H9 (cell line): ENCODE results near the gene CHST1. TPM values are rescaled to one million over a fixed set of nuclear protein-coding genes. Genes with fewer than 3 reads are reported as not detected.

Experiments used
- DNase-seq: peaks from one replicate; pipeline ENCODE4 v3.0.0-alpha.2; 2017
- H2AFZ ChIP-seq: one replicate; pipeline ENCODE4 v1.6.1; 2013; ENCODE audit warnings: mild to moderate bottlenecking, low read length, control low read depth, moderate library complexity
- H2AK5ac ChIP-seq: 2 replicates; pipeline ENCODE4 v1.6.1; 2013; ENCODE audit warnings: low read length, control low read depth, mixed read lengths; ENCODE audit not compliant: insufficient read length
- H2BK120ac ChIP-seq: one replicate; pipeline ENCODE4 v1.6.1; 2013; ENCODE audit warnings: low read depth, mild to moderate bottlenecking, low read length, control low read depth, inconsistent platforms; ENCODE audit not compliant: poor library complexity, severe bottlenecking
- H2BK12ac ChIP-seq: 2 replicates; pipeline ENCODE4 v1.6.1; 2013; ENCODE audit warnings: low read length, control low read depth, mixed read lengths, low read depth; ENCODE audit not compliant: insufficient read length
- H2BK15ac ChIP-seq: 2 replicates; pipeline ENCODE4 v1.6.1; 2013; ENCODE audit warnings: low read depth, low read length, control low read depth
- H2BK20ac ChIP-seq: one replicate; pipeline ENCODE4 v1.6.1; 2013; ENCODE audit warnings: low read depth, mild to moderate bottlenecking, low read length, control low read depth, inconsistent platforms; ENCODE audit not compliant: poor library complexity, severe bottlenecking
- H2BK5ac ChIP-seq: 2 replicates; pipeline ENCODE4 v1.6.1; 2013; ENCODE audit warnings: low read length, control low read depth, mixed read lengths; ENCODE audit not compliant: insufficient read length
- H3K14ac ChIP-seq: 2 replicates; pipeline ENCODE4 v1.6.1; 2013; ENCODE audit warnings: low read length, control low read depth; ENCODE audit not compliant: insufficient read depth
- H3K18ac ChIP-seq: 2 replicates; pipeline ENCODE4 v1.6.1; 2013; ENCODE audit warnings: low read depth, mild to moderate bottlenecking, mixed read lengths, low read length, control low read depth; ENCODE audit not compliant: insufficient read length
- H3K23ac ChIP-seq: 2 replicates; pipeline ENCODE4 v1.6.1; 2013; ENCODE audit warnings: low read length, control low read depth, mixed read lengths, low read depth; ENCODE audit not compliant: insufficient read length
- H3K23me2 ChIP-seq: 2 replicates; pipeline ENCODE4 v1.6.1; 2013; ENCODE audit warnings: low read depth, mild to moderate bottlenecking, mixed read lengths, low read length, control low read depth; ENCODE audit not compliant: insufficient read length, poor library complexity, severe bottlenecking
- H3K27ac ChIP-seq: 2 replicates; pipeline ENCODE4 v1.5.1; 2013; ENCODE audit warnings: low read length, control low read depth, mixed read lengths, low read depth; ENCODE audit not compliant: insufficient read length
- H3K27me3 ChIP-seq: 2 replicates; pipeline ENCODE4 v1.6.1; 2013; ENCODE audit warnings: low read length, control low read depth, inconsistent platforms; ENCODE audit not compliant: insufficient read depth
- H3K4ac ChIP-seq: 2 replicates; pipeline ENCODE4 v1.6.1; 2013; ENCODE audit warnings: low read depth, mild to moderate bottlenecking, control low read depth, inconsistent platforms, low read length, moderate library complexity
- H3K4me1 ChIP-seq: 2 replicates; pipeline ENCODE4 v1.6.1; 2013; ENCODE audit warnings: low read length, control low read depth, inconsistent platforms; ENCODE audit not compliant: insufficient read depth
- H3K4me2 ChIP-seq: 2 replicates; pipeline ENCODE4 v1.6.1; 2013; ENCODE audit warnings: low read length, control low read depth, mixed read lengths; ENCODE audit not compliant: insufficient read length, insufficient read depth
- H3K56ac ChIP-seq: 2 replicates; pipeline ENCODE4 v1.6.1; 2013; ENCODE audit warnings: low read depth, mild to moderate bottlenecking, mixed read lengths, low read length, control low read depth; ENCODE audit not compliant: insufficient read length
- H3K79me1 ChIP-seq: 2 replicates; pipeline ENCODE4 v1.6.1; 2013; ENCODE audit warnings: low read depth, mild to moderate bottlenecking, moderate library complexity, low read length, control low read depth, inconsistent platforms; ENCODE audit not compliant: insufficient read depth, poor library complexity, severe bottlenecking
- H3K79me2 ChIP-seq: 2 replicates; pipeline ENCODE4 v1.6.1; 2013; ENCODE audit warnings: low read length, control low read depth, inconsistent platforms; ENCODE audit not compliant: insufficient read depth
- H3K9ac ChIP-seq: 2 replicates; pipeline ENCODE4 v1.6.1; 2013; ENCODE audit warnings: low read length, control low read depth, mixed read lengths; ENCODE audit not compliant: insufficient read length; ENCODE audit errors: extremely low read depth
- H3K9me3 ChIP-seq: one replicate; pipeline ENCODE4 v1.6.1; 2013; ENCODE audit warnings: low read depth, low read length, inconsistent platforms; ENCODE audit not compliant: control insufficient read depth
- H3T11ph ChIP-seq: one replicate; pipeline ENCODE4 v1.6.1; 2013; ENCODE audit warnings: mild to moderate bottlenecking, low read length, control low read depth, inconsistent platforms
- H4K20me1 ChIP-seq: one replicate; pipeline ENCODE4 v1.6.1; 2013; ENCODE audit not compliant: control insufficient read depth, insufficient read length, insufficient read depth
- H4K5ac ChIP-seq: 2 replicates; pipeline ENCODE4 v1.6.1; 2013; ENCODE audit warnings: low read depth, mild to moderate bottlenecking, mixed read lengths, low read length, control low read depth; ENCODE audit not compliant: insufficient read length
- H4K8ac ChIP-seq: replicated peaks from 2 replicates; pipeline ENCODE4 v1.6.1; 2013; ENCODE audit warnings: low read length, control low read depth, mixed read lengths, low read depth; ENCODE audit not compliant: insufficient read length
- H4K91ac ChIP-seq: 2 replicates; pipeline ENCODE4 v1.6.1; 2013; ENCODE audit warnings: low read depth, mild to moderate bottlenecking, moderate library complexity, mixed read lengths, low read length, control low read depth; ENCODE audit not compliant: insufficient read length
- H3K27ac Mint-ChIP-seq, 3 experiments: 2 replicates in 2 of 3; 3 replicates in 1 of 3; pipeline ENCODE4 v1.8.0; 2020 to 2021; ENCODE audit warnings: mixed read lengths in 3 of 3, mild to moderate bottlenecking in 1 of 3, moderate library complexity in 1 of 3
- H3K27me3 Mint-ChIP-seq: 2 replicates; pipeline ENCODE4 v1.8.0; 2021; ENCODE audit warnings: low read depth, mild to moderate bottlenecking, moderate library complexity, mixed read lengths
- H3K36me3 Mint-ChIP-seq, 3 experiments: 2 replicates in 2 of 3; 3 replicates in 1 of 3; pipeline ENCODE4 v1.8.0; 2020 to 2021; ENCODE audit warnings: low read depth in 3 of 3, mixed read lengths in 3 of 3; ENCODE audit not compliant: insufficient read depth in 1 of 3
- H3K4me1 Mint-ChIP-seq, 2 experiments: 2 replicates each; pipeline ENCODE4 v1.8.0; 2020; ENCODE audit warnings: mixed read lengths in 2 of 2
- H3K4me3 Mint-ChIP-seq, 2 experiments: 2 replicates in 1 of 2; 3 replicates in 1 of 2; pipeline ENCODE4 v1.8.0; 2020 to 2021; ENCODE audit warnings: mild to moderate bottlenecking in 2 of 2, mixed read lengths in 2 of 2, moderate library complexity in 1 of 2
- H3K9me3 Mint-ChIP-seq, 2 experiments: 2 replicates in 1 of 2; 3 replicates in 1 of 2; pipeline ENCODE4 v1.8.0; 2020; ENCODE audit warnings: mild to moderate bottlenecking in 2 of 2, mixed read lengths in 2 of 2, moderate library complexity in 1 of 2
- CTCF ChIP-seq: fragments of 200-600 bp; sonication (generic); conservative IDR thresholded peaks from 3 replicates; pipeline ENCODE4 v1.8.0; 2021; ENCODE audit warnings: antibody characterized with exemption, mild to moderate bottlenecking
- WGBS: extraction: QIAGEN DNeasy Blood & Tissue Kit; methylation state at CpG from one replicate; pipeline ENCODE4 v1.1.7; 2013; ENCODE audit warnings: missing lambda C conversion rate, low lambda C conversion rate, mixed read lengths; ENCODE audit not compliant: insufficient read length; ENCODE audit errors: extremely low coverage; 5-methylcytosine and 5-hydroxymethylcytosine counted together
- total RNA-seq: library from RNA; stranded (reverse); gene quantifications from 2 replicates; pipeline ENCODE4 v1.2.1, GENCODE V29; 2021

Gene CHST1
- total RNA-seq, 1 experiment from 2014 or later: 0.57 TPM

GRCh38 chr11:45624095-45624494 is 41.3 kb downstream of the CHST1 start:
- no peaks in the 10 kb centered on the region for H3K4me1 ChIP-seq
- H4K91ac ChIP-seq: no peak overlapping the region
- H3K9ac ChIP-seq: no peak overlapping the region
- no peak overlapping the region for H3K27ac ChIP-seq
- no peak overlapping the region for H3K56ac ChIP-seq
- no peak overlapping the region for H3K4ac ChIP-seq
- H3K27me3 ChIP-seq: no peaks in the 10 kb centered on the region
- DNase-seq: no peak
- Mint-ChIP-seq H3K27ac (no peak overlapping the region), H3K27me3 (peaks cover 27% of the 10 kb centered on the region), H3K9me3 (peaks cover 16 to 30% of the 10 kb centered on the region in 2 experiments; a peak in 4 of 5 replicates), H3K4me1 (no peaks in the 10 kb centered on the region), H3K4me3 (no peak overlapping the region), H3K36me3 (peaks cover 2 to 10% (median 2%) of the 10 kb centered on the region in 3 experiments; a peak in 4 of 7 replicates)
- no peak overlapping the region for H2AK5ac ChIP-seq
- no peak overlapping the region for H2BK20ac ChIP-seq
- no peaks in the 10 kb centered on the region for H3K23me2 ChIP-seq
- H4K8ac ChIP-seq: no peak overlapping the region
- no peak overlapping the region for H3K23ac ChIP-seq
- H2BK120ac ChIP-seq: no peak overlapping the region
- no peak overlapping the region for H2BK5ac ChIP-seq
- H3K18ac ChIP-seq: no peak overlapping the region
- no peaks in the 10 kb centered on the region for H3K79me2 ChIP-seq
- H3T11ph ChIP-seq: no peak overlapping the region
- H2AFZ ChIP-seq: no peak overlapping the region
- H3K14ac ChIP-seq: no peak overlapping the region; the same call in 1 of the 2 replicates
- no peaks in the 10 kb centered on the region for H3K79me1 ChIP-seq
- no peak overlapping the region for H3K4me2 ChIP-seq
- no peaks in the 10 kb centered on the region for H4K20me1 ChIP-seq
- no CpG with 5 or more reads among the region's 2 CpGs for WGBS
- no peak overlapping the region for H4K5ac ChIP-seq
- H2BK12ac ChIP-seq: no peak overlapping the region
- no peaks in the 10 kb centered on the region for H3K9me3 ChIP-seq
- no peak for TF ChIP-seq CTCF
- H2BK15ac ChIP-seq: no peak overlapping the region
